SK-N-SH (cell line): ENCODE measurements around the gene PCDHB8.
"Not testable (repeated sequence)": the region's sequence is repeated elsewhere in the genome, so short reads cannot be mapped to it uniquely, and the experiment has no call there.

Source experiments
- TAF1 ChIP-seq: IDR thresholded peaks from 2 replicates; pipeline ENCODE4 v1.6.1; 2012; ENCODE audit warnings: low read depth, mild to moderate bottlenecking, low read length, moderate library complexity, borderline replicate concordance
- TF ChIP-seq, protein P1 (sequence below): fragments of 200-600 bp; sonication (generic); IDR thresholded peaks from 2 replicates; pipeline ENCODE4 v1.6.1; 2017; ENCODE audit warnings: antibody characterized with exemption, mild to moderate bottlenecking, moderate library complexity

- TF ChIP-seq, protein P1, sequence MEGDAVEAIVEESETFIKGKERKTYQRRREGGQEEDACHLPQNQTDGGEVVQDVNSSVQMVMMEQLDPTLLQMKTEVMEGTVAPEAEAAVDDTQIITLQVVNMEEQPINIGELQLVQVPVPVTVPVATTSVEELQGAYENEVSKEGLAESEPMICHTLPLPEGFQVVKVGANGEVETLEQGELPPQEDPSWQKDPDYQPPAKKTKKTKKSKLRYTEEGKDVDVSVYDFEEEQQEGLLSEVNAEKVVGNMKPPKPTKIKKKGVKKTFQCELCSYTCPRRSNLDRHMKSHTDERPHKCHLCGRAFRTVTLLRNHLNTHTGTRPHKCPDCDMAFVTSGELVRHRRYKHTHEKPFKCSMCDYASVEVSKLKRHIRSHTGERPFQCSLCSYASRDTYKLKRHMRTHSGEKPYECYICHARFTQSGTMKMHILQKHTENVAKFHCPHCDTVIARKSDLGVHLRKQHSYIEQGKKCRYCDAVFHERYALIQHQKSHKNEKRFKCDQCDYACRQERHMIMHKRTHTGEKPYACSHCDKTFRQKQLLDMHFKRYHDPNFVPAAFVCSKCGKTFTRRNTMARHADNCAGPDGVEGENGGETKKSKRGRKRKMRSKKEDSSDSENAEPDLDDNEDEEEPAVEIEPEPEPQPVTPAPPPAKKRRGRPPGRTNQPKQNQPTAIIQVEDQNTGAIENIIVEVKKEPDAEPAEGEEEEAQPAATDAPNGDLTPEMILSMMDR, result not testable (repeated sequence)
- TF ChIP-seq TAF1, result not testable (repeated sequence)
These were observed 11.1 kb downstream of the PCDHB8 start for GRCh38 chr5:141188682-141189081.
